Ascending aorta (tissue), 2 donors: Measurements from ENCODE around the gene SPDYE4. TPM values are rescaled to one million over a fixed set of nuclear protein-coding genes. Genes with fewer than 3 reads are reported as not detected.

ENCODE experiments used
- DNase-seq, 2 donors: peaks; one replicate each; pipeline ENCODE4 v3.0.0-alpha.2; 2019; ENCODE audit warnings: low spot score in 2 of 2
- H3K27ac ChIP-seq, 2 donors: fragments of 200-600 bp; sonication (generic); one replicate each; pipeline ENCODE4 v1.5.1; 2016 to 2017; ENCODE audit warnings: mild to moderate bottlenecking in 1 of 2
- H3K27me3 ChIP-seq: fragments of 200-600 bp; sonication (generic); one replicate; pipeline ENCODE4 v1.5.1; 2017
- H3K36me3 ChIP-seq, 2 donors: fragments of 200-600 bp; sonication (generic); one replicate each; pipeline ENCODE4 v1.5.1; 2016
- H3K4me1 ChIP-seq, 2 donors: fragments of 200-600 bp; sonication (generic); one replicate each; pipeline ENCODE4 v1.5.1; 2016 to 2017; ENCODE audit warnings: mild to moderate bottlenecking in 1 of 2
- H3K4me3 ChIP-seq, 2 donors: fragments of 200-600 bp; sonication (generic); one replicate each; pipeline ENCODE4 v1.5.1; 2016 to 2017; ENCODE audit warnings: mild to moderate bottlenecking in 1 of 2
- H3K9me3 ChIP-seq, 2 donors: fragments of 200-600 bp; sonication (generic); one replicate each; pipeline ENCODE4 v1.5.1; 2016
- intact Hi-C: fragments of 100-400 bp; cut with DNase I; formaldehyde crosslinking; loops from one replicate; pipeline ENCODE4 v1.15.1; 2023
- total RNA-seq: library from RNA; depleted of rRNA; stranded (reverse); fragments of >200 nt; gene quantifications from one replicate; pipeline ENCODE4 v1.1.0, GENCODE V29; 2016
- TF ChIP-seq, protein P1 (sequence below), 3 experiments: fragments of 200-600 bp in 2 of 3; fragments of 450-650 bp in 1 of 3; sonication (generic) in 2 of 3; IDR thresholded peaks; one replicate each; pipeline ENCODE4 v1.5.1; 2016 to 2019; ENCODE audit warnings: antibody characterized with exemption in 3 of 3, mild to moderate bottlenecking in 1 of 3, moderate library complexity in 1 of 3

The SPDYE4 gene
- total RNA-seq, 1 donor from 2014 or later: not detected

- Histone ChIP-seq H3K36me3 (no peaks in the 10 kb centered on the region), H3K27me3 (no peaks in the 10 kb centered on the region), H3K9me3 (no peaks in the 10 kb centered on the region), H3K4me1 (peaks cover 0 to 11% of the 10 kb centered on the region in 2 donors), H3K4me3 (no peak overlapping the region), H3K27ac (no peak overlapping the region)
- intact Hi-C loops: no loop called here
- DNase-seq: no peak
- TF ChIP-seq, protein P1, sequence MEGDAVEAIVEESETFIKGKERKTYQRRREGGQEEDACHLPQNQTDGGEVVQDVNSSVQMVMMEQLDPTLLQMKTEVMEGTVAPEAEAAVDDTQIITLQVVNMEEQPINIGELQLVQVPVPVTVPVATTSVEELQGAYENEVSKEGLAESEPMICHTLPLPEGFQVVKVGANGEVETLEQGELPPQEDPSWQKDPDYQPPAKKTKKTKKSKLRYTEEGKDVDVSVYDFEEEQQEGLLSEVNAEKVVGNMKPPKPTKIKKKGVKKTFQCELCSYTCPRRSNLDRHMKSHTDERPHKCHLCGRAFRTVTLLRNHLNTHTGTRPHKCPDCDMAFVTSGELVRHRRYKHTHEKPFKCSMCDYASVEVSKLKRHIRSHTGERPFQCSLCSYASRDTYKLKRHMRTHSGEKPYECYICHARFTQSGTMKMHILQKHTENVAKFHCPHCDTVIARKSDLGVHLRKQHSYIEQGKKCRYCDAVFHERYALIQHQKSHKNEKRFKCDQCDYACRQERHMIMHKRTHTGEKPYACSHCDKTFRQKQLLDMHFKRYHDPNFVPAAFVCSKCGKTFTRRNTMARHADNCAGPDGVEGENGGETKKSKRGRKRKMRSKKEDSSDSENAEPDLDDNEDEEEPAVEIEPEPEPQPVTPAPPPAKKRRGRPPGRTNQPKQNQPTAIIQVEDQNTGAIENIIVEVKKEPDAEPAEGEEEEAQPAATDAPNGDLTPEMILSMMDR (IDR thresholded peaks at IDR 0.05): no peak
Observed at GRCh38 chr17:8729421-8729820, 28.9 kb downstream of the SPDYE4 start.

DNA sequence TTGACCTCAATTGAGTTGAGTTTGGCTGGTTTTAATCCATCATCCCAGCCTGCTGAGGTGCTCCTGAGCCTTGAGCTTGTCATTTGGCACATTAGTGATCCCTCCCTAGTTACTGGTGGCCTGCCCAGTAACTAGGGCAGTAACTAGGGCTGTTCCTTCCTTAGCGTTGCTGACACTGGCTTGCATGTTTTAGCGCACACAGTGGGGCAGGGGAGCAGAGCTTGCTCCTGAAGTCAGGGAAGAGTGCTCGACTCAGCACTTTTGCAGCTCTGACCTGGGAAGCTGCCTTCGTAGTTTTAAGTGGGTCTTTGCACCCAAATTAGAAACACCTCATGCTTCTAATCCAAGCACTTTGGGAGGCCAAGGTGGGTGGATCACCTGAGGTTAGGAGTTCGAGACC is 29.4 kb downstream of the SPDYE4 start:
- Histone ChIP-seq H3K4me3 (no peak overlapping the region), H3K27ac (no peak overlapping the region), H3K36me3 (no peaks in the 10 kb centered on the region), H3K9me3 (no peaks in the 10 kb centered on the region), H3K27me3 (no peaks in the 10 kb centered on the region), H3K4me1 (peaks cover 0 to 11% of the 10 kb centered on the region in 2 donors)
- TF ChIP-seq, protein P1 (IDR thresholded peaks at IDR 0.05): no peak
- intact Hi-C loops: no loop called here
- DNase-seq: peak in 1 of 2 donors; percentile 57

DNA sequence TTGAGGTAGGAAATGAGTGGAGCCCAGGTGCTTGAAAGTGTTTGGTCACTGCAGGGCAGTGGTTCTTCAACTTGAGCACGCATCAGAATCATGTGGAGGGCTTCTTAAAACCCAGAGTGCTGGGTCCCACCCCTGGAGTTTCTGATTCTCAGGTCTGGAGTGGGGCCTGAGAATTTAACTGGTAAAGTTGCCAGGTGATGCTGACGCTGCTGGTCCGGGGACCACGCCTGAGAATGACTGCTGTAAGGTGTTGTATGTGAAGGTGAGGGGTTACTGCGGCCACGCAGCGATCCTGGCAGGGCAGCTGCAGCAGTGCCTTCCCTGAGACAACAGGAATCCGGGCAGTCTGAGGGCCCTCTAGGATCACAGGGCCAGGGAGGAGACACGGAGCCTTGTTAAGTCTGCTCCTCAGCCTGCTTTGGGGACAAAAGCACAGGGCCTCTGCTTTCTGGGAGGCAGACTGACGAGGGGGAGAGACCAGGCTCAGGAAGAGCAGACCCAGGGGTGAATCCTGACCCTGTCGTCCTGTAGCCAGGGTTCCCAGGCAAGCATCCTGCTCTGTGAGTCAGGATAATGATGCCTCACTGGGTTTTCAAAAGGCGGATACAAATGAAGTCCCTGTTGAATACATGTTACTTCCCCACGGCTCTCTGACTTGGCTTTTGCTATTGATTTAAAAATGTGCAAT is 30.0 kb downstream of the SPDYE4 start:
- H3K27ac ChIP-seq: peak overlapping the region in 1 of 2 donors; percentile 7
- peak in 1 of 2 donors; percentile 62 for DNase-seq

GRCh38 chr17:8726941-8727555 is 31.3 kb downstream of the SPDYE4 start:
- Histone ChIP-seq H3K4me1 (peaks cover 0 to 4% of the 10 kb centered on the region in 2 donors), H3K27ac (peak overlapping the region; percentile 34 to 48), H3K27me3 (no peaks in the 10 kb centered on the region), H3K9me3 (no peaks in the 10 kb centered on the region), H3K36me3 (no peaks in the 10 kb centered on the region), H3K4me3 (no peak overlapping the region)
- DNase-seq: peak in 1 of 2 donors; percentile 65
- TF ChIP-seq, protein P1 (IDR thresholded peaks at IDR 0.05): no peak
- intact Hi-C loops: no loop called here

More for the DNA sequence above, 30.0 kb downstream of the SPDYE4 start:
- intact Hi-C loops: no loop called here
- TF ChIP-seq, protein P1 (IDR thresholded peaks at IDR 0.05): no peak
- Histone ChIP-seq H3K4me1 (peaks cover 0 to 11% of the 10 kb centered on the region in 2 donors), H3K36me3 (no peaks in the 10 kb centered on the region), H3K4me3 (no peak overlapping the region), H3K27me3 (no peaks in the 10 kb centered on the region), H3K9me3 (no peaks in the 10 kb centered on the region)

DNA sequence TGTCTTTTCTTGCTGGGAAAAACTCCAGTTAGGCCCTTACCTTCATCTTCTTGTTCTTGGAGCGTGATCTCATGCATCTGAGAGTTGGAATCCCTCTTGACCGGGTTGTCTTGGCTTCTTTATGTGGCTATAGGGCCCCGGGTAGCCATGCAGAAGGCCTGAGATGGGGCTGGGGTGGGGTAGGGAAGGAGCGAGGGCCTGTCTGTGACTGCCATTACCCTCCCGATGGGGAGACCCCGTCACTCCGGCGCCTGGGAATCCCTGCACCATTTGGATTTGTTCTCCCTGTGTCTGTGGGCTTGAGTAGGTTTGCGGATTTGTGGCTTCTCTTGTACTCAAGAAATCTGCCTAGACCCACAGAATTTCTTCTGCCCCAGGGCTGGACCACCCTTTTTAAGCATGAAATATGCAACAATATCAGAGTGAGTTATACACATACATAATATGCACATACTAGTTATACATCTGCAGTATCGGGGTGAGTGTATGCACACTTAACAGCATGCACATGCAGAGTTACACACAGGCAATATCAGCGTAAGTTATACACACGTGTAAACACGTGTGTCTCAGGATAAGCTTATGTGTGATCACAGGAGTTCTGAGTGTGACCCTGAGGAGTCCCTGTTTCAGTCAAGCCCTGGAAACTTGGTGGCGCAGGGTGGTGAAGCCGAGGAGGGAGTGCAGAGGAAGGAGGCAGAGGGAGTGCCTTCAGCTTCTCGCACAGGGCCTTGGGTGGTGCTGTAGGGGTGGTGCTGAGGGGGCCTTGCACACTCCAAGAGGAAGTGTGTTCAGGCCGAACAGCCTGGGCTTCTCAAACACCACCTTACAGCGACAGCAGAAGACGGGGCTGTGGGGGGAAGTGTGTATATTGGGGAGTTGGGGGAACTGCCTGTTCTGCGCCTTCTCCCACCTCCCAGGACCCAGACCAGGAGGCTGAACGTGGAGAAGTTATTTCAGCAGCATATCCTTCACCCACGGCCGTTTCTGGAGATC is 32.2 kb downstream of the SPDYE4 start:
- H3K4me1 ChIP-seq: peaks cover 0 to 8% of the 10 kb centered on the region in 2 donors
- no peaks in the 10 kb centered on the region for H3K36me3 ChIP-seq
- intact Hi-C loops: no loop called here
- no peak overlapping the region for H3K4me3 ChIP-seq
- no peaks in the 10 kb centered on the region for H3K9me3 ChIP-seq
- H3K27me3 ChIP-seq: no peaks in the 10 kb centered on the region
- TF ChIP-seq, protein P1 (IDR thresholded peaks at IDR 0.05): no peak
- DNase-seq: peak in 1 of 2 donors; percentile 43
- H3K27ac ChIP-seq: peak overlapping the region in 1 of 2 donors; percentile 48
